ENCODE measurements around the gene NACA2.

DNA sequence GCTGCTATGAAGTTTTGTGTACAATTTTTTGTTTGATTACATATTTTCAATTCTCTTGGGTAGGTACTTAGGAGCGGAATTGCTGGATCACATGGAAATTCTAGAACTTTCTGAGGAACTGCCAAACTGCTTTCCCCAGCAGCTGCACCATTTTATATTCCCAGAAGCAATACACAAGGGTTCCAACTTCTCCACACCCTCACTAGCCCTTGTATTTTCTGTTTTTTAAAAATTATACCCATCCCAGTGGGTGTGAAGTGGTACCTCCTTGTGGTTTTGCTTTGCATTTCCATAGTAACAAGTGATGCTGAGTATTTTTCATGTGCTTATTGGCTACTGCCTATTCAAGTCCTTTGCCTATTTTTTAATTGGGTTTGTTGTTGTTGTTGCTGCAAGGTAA, 20.9 kb downstream of the NACA2 start:
- TF ChIP-seq, protein P1, sequence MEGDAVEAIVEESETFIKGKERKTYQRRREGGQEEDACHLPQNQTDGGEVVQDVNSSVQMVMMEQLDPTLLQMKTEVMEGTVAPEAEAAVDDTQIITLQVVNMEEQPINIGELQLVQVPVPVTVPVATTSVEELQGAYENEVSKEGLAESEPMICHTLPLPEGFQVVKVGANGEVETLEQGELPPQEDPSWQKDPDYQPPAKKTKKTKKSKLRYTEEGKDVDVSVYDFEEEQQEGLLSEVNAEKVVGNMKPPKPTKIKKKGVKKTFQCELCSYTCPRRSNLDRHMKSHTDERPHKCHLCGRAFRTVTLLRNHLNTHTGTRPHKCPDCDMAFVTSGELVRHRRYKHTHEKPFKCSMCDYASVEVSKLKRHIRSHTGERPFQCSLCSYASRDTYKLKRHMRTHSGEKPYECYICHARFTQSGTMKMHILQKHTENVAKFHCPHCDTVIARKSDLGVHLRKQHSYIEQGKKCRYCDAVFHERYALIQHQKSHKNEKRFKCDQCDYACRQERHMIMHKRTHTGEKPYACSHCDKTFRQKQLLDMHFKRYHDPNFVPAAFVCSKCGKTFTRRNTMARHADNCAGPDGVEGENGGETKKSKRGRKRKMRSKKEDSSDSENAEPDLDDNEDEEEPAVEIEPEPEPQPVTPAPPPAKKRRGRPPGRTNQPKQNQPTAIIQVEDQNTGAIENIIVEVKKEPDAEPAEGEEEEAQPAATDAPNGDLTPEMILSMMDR (IDR thresholded peaks at IDR 0.05) = no peak
- TF ChIP-seq POLR2A (IDR thresholded peaks at IDR 0.05) = no peak
